ENCODE measurements around the gene VSTM1.
A peak's percentile ranks its signal among the peaks of the same experiment; 100 is the strongest.
"Not testable (repeated sequence)": the region's sequence is repeated elsewhere in the genome, so short reads cannot be mapped to it uniquely, and the experiment has no call there.

VSTM1 gene

GRCh38 chr19:54069470-54069869 is 5.8 kb upstream of the VSTM1 start:
- no peak for DNase-seq

GRCh38 chr19:54062643-54063042 is 1.1 kb downstream of the VSTM1 start:
- DNase-seq: no peak

- DNase-seq: no peak
Observed at GRCh38 chr19:54047616-54048015, 16.1 kb downstream of the VSTM1 start.

- no peak for DNase-seq
Observed at GRCh38 chr19:54045771-54046170, 17.9 kb downstream of the VSTM1 start.

GRCh38 chr19:54042989-54043388 is 20.7 kb downstream of the VSTM1 start:
- no peak for DNase-seq

GRCh38 chr19:54041969-54042606 is 21.6 kb downstream of the VSTM1 start:
- no peak for DNase-seq

- DNase-seq: no peak
Observed at GRCh38 chr19:54040003-54040402, 23.7 kb downstream of the VSTM1 start.

- DNase-seq: not testable (repeated sequence)
Observed at GRCh38 chr19:54036542-54036941, 27.2 kb downstream of the VSTM1 start.

- DNase-seq: no peak
Observed at GRCh38 chr19:54035215-54036178, 28.2 kb downstream of the VSTM1 start.

GRCh38 chr19:54030895-54031586 is 32.7 kb downstream of the VSTM1 start:
- DNase-seq: no peak

GRCh38 chr19:54029930-54030490 is 33.7 kb downstream of the VSTM1 start:
- peak; percentile 69 to 72 for DNase-seq

- DNase-seq: no peak
Observed at GRCh38 chr19:54029301-54029700, 34.4 kb downstream of the VSTM1 start.

GRCh38 chr19:54026656-54027055 is 37.0 kb downstream of the VSTM1 start:
- DNase-seq: no peak

- no peak for DNase-seq
Observed at GRCh38 chr19:54024660-54025059, 39.0 kb downstream of the VSTM1 start.

- no peak for DNase-seq
Observed at GRCh38 chr19:54023191-54023590, 40.5 kb downstream of the VSTM1 start.

GRCh38 chr19:54021932-54022331 is 41.8 kb downstream of the VSTM1 start:
- no peak for DNase-seq

- DNase-seq: no peak
Observed at GRCh38 chr19:54021363-54021762, 42.3 kb downstream of the VSTM1 start.

GRCh38 chr19:54017261-54017660 is 46.4 kb downstream of the VSTM1 start:
- DNase-seq: no peak

- no peak for DNase-seq
Observed at GRCh38 chr19:54014920-54015560, 48.7 kb downstream of the VSTM1 start.

GRCh38 chr19:54013866-54014265 is 49.8 kb downstream of the VSTM1 start:
- DNase-seq: no peak

GRCh38 chr19:54011507-54012211 is 52.0 kb downstream of the VSTM1 start:
- DNase-seq: no peak

- no peak for DNase-seq
Observed at GRCh38 chr19:54010474-54010873, 53.2 kb downstream of the VSTM1 start.

All from activated T-cell treated with anti-CD3 and anti-CD28 coated beads, Interleukin-2, amount 50 U/mL, for 48 hours (primary cell).